Measurements from ENCODE around the gene SLX4.

The SLX4 gene

GRCh38 chr16:3598236-3598635, 13.2 kb downstream of the SLX4 start:
- H3K9me3 ChIP-seq: no peaks in the 10 kb centered on the region
- no peak overlapping the region for H3K4me3 ChIP-seq (ENCODE audit: low read depth in 1 of 2, low read length in 1 of 2)
- H3K27me3 ChIP-seq: peaks cover 8% of the 10 kb centered on the region
- H3K27ac ChIP-seq: no peak overlapping the region
- H3K36me3 ChIP-seq: peaks cover 78% of the 10 kb centered on the region
- no peaks in the 10 kb centered on the region for H3K4me1 ChIP-seq (ENCODE audit: control insufficient read depth in 1 of 2, insufficient read depth in 1 of 2, low read depth in 1 of 2, low read length in 1 of 2)
- no peak for TF ChIP-seq CTCF (IDR thresholded peaks at IDR 0.05)

- Histone ChIP-seq H3K27me3 (peaks cover 8% of the 10 kb centered on the region), H3K36me3 (peaks cover 73% of the 10 kb centered on the region), H3K4me1 (ENCODE audit: control insufficient read depth in 1 of 2, insufficient read depth in 1 of 2, low read depth in 1 of 2, low read length in 1 of 2) (no peaks in the 10 kb centered on the region), H3K4me3 (ENCODE audit: low read depth in 1 of 2, low read length in 1 of 2) (no peak overlapping the region), H3K9me3 (no peaks in the 10 kb centered on the region), H3K27ac (no peak overlapping the region)
- TF ChIP-seq CTCF (IDR thresholded peaks at IDR 0.05): no peak
Measured at GRCh38 chr16:3597676-3598075, 13.7 kb downstream of the SLX4 start.

- Histone ChIP-seq H3K9me3 (no peaks in the 10 kb centered on the region), H3K27me3 (peaks cover 8% of the 10 kb centered on the region), H3K4me3 (ENCODE audit: low read depth in 1 of 2, low read length in 1 of 2) (no peak overlapping the region), H3K4me1 (ENCODE audit: control insufficient read depth in 1 of 2, insufficient read depth in 1 of 2, low read depth in 1 of 2, low read length in 1 of 2) (peaks cover 0 to under 1% of the 10 kb centered on the region in 2 experiments), H3K27ac (no peak overlapping the region), H3K36me3 (peaks cover 72% of the 10 kb centered on the region)
- TF ChIP-seq CTCF (IDR thresholded peaks at IDR 0.05): no peak
Measured at GRCh38 chr16:3597226-3597625, 14.2 kb downstream of the SLX4 start.

GRCh38 chr16:3596101-3596861, 15.1 kb downstream of the SLX4 start:
- H3K36me3 ChIP-seq: peaks cover 70% of the 10 kb centered on the region
- H3K4me3 ChIP-seq (ENCODE audit: low read depth in 1 of 2, low read length in 1 of 2): no peak overlapping the region
- peaks cover 8% of the 10 kb centered on the region for H3K27me3 ChIP-seq
- H3K27ac ChIP-seq: no peak overlapping the region
- peaks cover 9 to 10% of the 10 kb centered on the region in 2 experiments for H3K4me1 ChIP-seq (ENCODE audit: control insufficient read depth in 1 of 2, insufficient read depth in 1 of 2, low read depth in 1 of 2, low read length in 1 of 2)
- no peak for TF ChIP-seq CTCF (IDR thresholded peaks at IDR 0.05)
- no peaks in the 10 kb centered on the region for H3K9me3 ChIP-seq

DNA sequence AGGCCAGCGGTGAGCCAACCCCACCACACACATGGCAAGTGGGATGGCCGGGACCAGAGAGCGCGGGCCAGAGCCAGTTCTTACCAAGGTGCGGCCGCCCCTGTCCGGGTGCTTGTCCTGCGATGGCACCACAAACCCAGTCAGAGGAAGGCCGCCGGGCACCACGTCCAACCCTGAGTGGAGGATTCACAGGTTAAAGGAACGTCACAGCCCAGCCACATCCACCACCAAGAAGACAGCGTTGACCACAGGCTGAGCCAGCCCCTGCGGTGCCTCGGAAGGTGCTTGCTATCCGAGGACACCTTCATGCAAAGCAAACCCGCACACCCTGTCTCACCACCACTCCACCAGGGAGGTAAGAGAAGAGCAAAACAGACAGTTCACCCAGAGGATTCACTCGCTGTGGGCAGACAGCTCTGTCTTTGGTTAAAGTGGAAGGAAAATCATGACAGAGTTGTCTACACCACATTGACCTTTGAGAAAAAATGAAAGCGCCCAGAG, 15.8 kb downstream of the SLX4 start:
- Histone ChIP-seq H3K27me3 (peaks cover 8% of the 10 kb centered on the region), H3K9me3 (no peaks in the 10 kb centered on the region), H3K36me3 (peaks cover 63% of the 10 kb centered on the region), H3K27ac (no peak overlapping the region), H3K4me3 (ENCODE audit: low read depth in 1 of 2, low read length in 1 of 2) (no peak overlapping the region), H3K4me1 (ENCODE audit: control insufficient read depth in 1 of 2, insufficient read depth in 1 of 2, low read depth in 1 of 2, low read length in 1 of 2) (peaks cover 16 to 17% of the 10 kb centered on the region in 2 experiments)
- TF ChIP-seq CTCF (IDR thresholded peaks at IDR 0.05): no peak

Measured in neutrophil (primary cell).